ENCODE results near the gene TAF6.

TAF6 gene

DNA sequence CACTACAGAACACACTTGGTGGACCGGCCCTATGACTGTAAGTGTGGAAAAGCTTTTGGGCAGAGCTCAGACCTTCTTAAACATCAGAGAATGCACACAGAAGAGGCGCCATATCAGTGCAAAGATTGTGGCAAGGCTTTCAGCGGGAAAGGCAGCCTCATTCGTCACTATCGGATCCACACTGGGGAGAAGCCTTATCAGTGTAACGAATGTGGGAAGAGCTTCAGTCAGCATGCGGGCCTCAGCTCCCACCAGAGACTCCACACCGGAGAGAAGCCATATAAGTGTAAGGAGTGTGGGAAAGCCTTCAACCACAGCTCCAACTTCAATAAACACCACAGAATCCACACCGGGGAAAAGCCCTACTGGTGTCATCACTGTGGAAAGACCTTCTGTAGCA is 55.0 kb downstream of the TAF6 start:
- DNase-seq, result no peak

DNA sequence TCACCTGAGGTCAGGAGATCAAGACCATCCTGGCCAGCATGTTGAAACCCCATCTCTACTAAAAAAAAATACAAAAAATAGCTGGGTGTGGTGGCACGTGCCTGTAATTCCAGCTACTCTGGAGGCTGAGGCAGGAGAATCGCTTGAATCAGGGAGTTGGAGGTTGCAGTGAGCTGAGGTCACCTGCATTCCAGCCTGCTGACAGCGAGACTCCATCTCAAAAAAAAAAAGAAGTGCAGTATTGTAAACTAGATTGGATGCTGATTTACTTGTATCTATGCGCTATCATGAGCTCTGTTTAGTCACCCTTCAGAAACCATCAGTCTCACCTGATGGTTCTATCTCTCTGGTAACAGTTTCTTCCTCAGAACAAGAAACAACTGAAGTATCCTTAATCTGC is 55.8 kb downstream of the TAF6 start:
- DNase-seq, result no peak

GRCh38 chr7:100061518-100062193 is 57.5 kb downstream of the TAF6 start:
- no peak for DNase-seq

DNA sequence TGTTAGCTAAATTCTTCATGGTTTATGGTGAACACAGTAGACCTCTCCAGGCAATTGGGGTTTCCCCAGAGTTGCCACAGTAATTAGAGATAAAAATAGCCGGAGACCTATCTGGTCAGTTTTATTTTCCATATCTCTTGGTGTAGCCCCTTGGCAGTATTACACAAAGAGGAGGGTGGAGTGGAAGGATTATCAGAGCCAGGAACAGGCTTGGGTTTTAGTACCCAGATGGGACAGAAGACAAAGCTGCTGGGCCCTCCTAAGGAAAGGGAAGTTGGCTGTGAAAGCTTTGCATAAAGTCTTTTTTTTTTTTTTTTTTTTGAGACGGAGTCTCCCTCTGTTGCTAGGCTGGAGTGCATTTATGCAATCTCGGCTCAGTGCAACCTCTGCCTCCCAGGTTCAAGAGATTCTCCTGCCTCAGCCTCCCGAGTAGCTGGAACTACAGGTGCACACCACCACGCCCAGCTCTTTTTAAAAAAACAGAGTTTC is 59.9 kb downstream of the TAF6 start:
- DNase-seq, result no peak

All from NCI-H69 (cell line).